ENCODE measurements around the gene ATP10D.
"Not testable (repeated sequence)": the region's sequence is repeated elsewhere in the genome, so short reads cannot be mapped to it uniquely, and the experiment has no call there.

ATP10D gene

GRCh38 chr4:47485768-47486167 lies 693 bp downstream of the ATP10D start:
- no peak for TF ChIP-seq CTCF (conservative IDR thresholded peaks at IDR 0.05; ENCODE audit: low read depth, low read length)
- DNase-seq (ENCODE audit: low read depth), result no peak
- peak overlapping the region; percentile 76 for H3K4me3 ChIP-seq (ENCODE audit: low read depth, low read length)

DNA sequence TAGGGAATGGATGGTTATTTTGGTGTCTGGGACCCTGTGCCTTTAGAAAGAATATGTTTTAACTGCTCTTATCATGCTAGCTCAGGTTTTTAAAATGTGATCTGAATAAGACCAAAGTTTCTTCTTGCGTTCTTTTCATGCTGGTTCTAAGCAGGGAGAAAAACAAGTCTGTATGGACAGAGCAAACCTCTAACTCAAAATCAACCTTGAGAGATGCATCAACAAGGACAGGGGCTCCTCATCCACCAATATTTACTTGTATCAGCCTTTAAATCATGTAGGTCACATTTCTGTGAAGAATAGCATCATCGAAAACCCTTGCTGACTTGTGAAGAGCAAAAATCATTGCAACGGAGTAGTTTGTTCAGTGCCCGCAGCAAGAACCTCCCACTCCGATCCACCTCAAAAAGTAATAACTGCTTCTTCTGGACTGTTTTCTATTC lies 1.2 kb downstream of the ATP10D start:
- TF ChIP-seq CTCF (conservative IDR thresholded peaks at IDR 0.05; ENCODE audit: low read depth, low read length), result no peak
- peak overlapping the region; percentile 76 for H3K4me3 ChIP-seq (ENCODE audit: low read depth, low read length)
- peak; percentile 48 for DNase-seq (ENCODE audit: low read depth)

- not testable (repeated sequence) for DNase-seq (ENCODE audit: low read depth)
- peak overlapping the region; percentile 76 for H3K4me3 ChIP-seq (ENCODE audit: low read depth, low read length)
Observed at GRCh38 chr4:47486727-47487126, 1.7 kb downstream of the ATP10D start.

GRCh38 chr4:47488706-47489105 lies 3.6 kb downstream of the ATP10D start:
- no peak for TF ChIP-seq CTCF (conservative IDR thresholded peaks at IDR 0.05; ENCODE audit: low read depth, low read length)
- no peak overlapping the region for H3K4me3 ChIP-seq (ENCODE audit: low read depth, low read length)
- no peak for DNase-seq (ENCODE audit: low read depth)

GRCh38 chr4:47490550-47490949 lies 5.5 kb downstream of the ATP10D start:
- no peak overlapping the region for H3K4me3 ChIP-seq (ENCODE audit: low read depth, low read length)
- peak; percentile 61 for TF ChIP-seq CTCF (conservative IDR thresholded peaks at IDR 0.05; ENCODE audit: low read depth, low read length)
- DNase-seq (ENCODE audit: low read depth), result peak; percentile 62

DNA sequence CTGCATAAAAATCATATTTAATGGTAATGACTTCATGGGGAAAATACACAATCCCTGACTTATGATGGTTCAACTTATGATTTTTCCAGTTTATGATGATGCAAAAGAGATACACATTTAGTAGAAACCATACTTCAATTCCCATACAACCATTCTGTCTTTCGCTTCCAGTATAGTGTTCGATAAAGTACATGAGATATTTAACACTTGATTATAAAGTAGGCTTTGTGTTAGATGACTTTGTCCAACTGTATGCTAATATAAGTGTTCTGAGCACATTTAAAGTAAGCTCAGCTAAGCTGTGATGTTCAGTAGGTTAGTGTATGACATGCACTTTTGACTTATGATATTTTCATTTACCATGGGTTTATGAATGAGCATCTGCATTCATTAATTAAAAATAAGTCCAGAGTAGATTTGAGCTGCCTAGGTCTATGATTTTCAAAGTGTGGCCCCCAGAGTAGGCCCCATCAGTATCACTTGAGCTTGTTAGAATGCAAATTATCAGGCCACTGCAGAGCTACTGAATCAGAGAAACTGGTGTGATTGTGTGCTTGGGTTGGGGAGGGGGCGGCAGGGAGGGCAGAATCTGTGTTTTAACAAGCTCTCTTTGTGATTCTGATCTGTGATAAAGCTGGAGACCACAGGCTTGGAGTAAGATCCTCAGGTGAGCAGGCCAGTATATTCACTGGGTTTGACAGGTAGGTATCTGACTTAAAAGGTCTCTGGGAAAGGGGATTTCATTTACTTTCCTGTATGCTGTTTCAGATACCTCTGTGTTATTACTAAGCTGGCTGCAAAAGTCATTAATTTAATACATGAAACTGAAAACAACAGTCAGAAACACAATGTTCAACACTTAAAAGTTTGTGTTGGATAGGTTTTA lies 8.4 kb downstream of the ATP10D start:
- DNase-seq (ENCODE audit: low read depth), result no peak
- TF ChIP-seq CTCF (conservative IDR thresholded peaks at IDR 0.05; ENCODE audit: low read depth, low read length), result no peak
- H3K4me3 ChIP-seq (ENCODE audit: low read depth, low read length), result no peak overlapping the region

- no peak overlapping the region for H3K4me3 ChIP-seq (ENCODE audit: low read depth, low read length)
- no peak for TF ChIP-seq CTCF (conservative IDR thresholded peaks at IDR 0.05; ENCODE audit: low read depth, low read length)
- DNase-seq (ENCODE audit: low read depth), result no peak
Observed at GRCh38 chr4:47494124-47494430, 9.0 kb downstream of the ATP10D start.

Measured in choroid plexus epithelial cell (primary cell).